GM19238 (cell line): Measurements from ENCODE around the gene ZNF764.
"Not testable (repeated sequence)": the region's sequence is repeated elsewhere in the genome, so short reads cannot be mapped to it uniquely, and the experiment has no call there.

Experiments
- DNase-seq: peaks from one replicate; pipeline ENCODE4 v3.0.0; 2011; ENCODE audit warnings: low spot score; ENCODE audit not compliant: insufficient read length

The ZNF764 gene

GRCh38 chr16:30548416-30549253 lies 9.5 kb downstream of the ZNF764 start:
- no peak for DNase-seq

GRCh38 chr16:30546115-30546514 lies 12.1 kb downstream of the ZNF764 start:
- no peak for DNase-seq

GRCh38 chr16:30543067-30543466 lies 15.1 kb downstream of the ZNF764 start:
- no peak for DNase-seq

GRCh38 chr16:30541502-30542329 lies 16.5 kb downstream of the ZNF764 start:
- no peak for DNase-seq

- DNase-seq = not testable (repeated sequence)
Measured at GRCh38 chr16:30540916-30541464, 17.2 kb downstream of the ZNF764 start.

GRCh38 chr16:30539986-30540526 lies 18.1 kb downstream of the ZNF764 start:
- not testable (repeated sequence) for DNase-seq

- no peak for DNase-seq
Measured at GRCh38 chr16:30539000-30539964, 18.9 kb downstream of the ZNF764 start.

- not testable (repeated sequence) for DNase-seq
Measured at GRCh38 chr16:30536391-30537024, 21.7 kb downstream of the ZNF764 start.

GRCh38 chr16:30535777-30536190 lies 22.4 kb downstream of the ZNF764 start:
- DNase-seq = peak; percentile 76

GRCh38 chr16:30535106-30535776 lies 22.9 kb downstream of the ZNF764 start:
- DNase-seq = no peak

- peak; percentile 91 for DNase-seq
Measured at GRCh38 chr16:30534368-30535105, 23.6 kb downstream of the ZNF764 start, which contains the start of gene ZNF747. ZNF747 (minus strand) TSS chr16:30534858; CDS start chr16:30534679, 179 bp downstream.

- no peak for DNase-seq
Measured at GRCh38 chr16:30533748-30534367, 24.3 kb downstream of the ZNF764 start.

- DNase-seq = no peak
Measured at GRCh38 chr16:30533146-30533522, 25.0 kb downstream of the ZNF764 start.

- DNase-seq = no peak
Measured at GRCh38 chr16:30532285-30533145, 25.7 kb downstream of the ZNF764 start.

- DNase-seq = no peak
Measured at GRCh38 chr16:30530163-30531037, 27.8 kb downstream of the ZNF764 start.

GRCh38 chr16:30528799-30529457 lies 29.2 kb downstream of the ZNF764 start:
- no peak for DNase-seq
